Activated CD8-positive, alpha-beta memory T cell treated with anti-CD3 and anti-CD28 coated beads for 36 hours (primary cell): Measurements from ENCODE around the gene FAM89A. TPM values are rescaled to one million over a fixed set of nuclear protein-coding genes. Genes with fewer than 3 reads are reported as not detected.
"Not testable (repeated sequence)": the region's sequence is repeated elsewhere in the genome, so short reads cannot be mapped to it uniquely, and the experiment has no call there.

ENCODE experiments used
- CTCF ChIA-PET: fragments of 350-600 bp; sonication (Branson Sonifier 250); formaldehyde crosslinking; loops from one replicate; lab custom pipeline; 2021; ENCODE audit warnings: antibody characterized with exemption; lab: Charles Lee
- POLR2A ChIA-PET: fragments of 350-600 bp; sonication (Branson Sonifier 250); formaldehyde crosslinking; loops from one replicate; lab custom pipeline; 2021; ENCODE audit warnings: antibody characterized with exemption; lab: Charles Lee
- total RNA-seq, 2 experiments: library from RNA; stranded (reverse); gene quantifications; one replicate each; pipeline ENCODE4 v1.2.3, GENCODE V29; 2021

The FAM89A gene
- total RNA-seq, 2 experiments from 2014 or later = 14.3 to 15.7 TPM

DNA sequence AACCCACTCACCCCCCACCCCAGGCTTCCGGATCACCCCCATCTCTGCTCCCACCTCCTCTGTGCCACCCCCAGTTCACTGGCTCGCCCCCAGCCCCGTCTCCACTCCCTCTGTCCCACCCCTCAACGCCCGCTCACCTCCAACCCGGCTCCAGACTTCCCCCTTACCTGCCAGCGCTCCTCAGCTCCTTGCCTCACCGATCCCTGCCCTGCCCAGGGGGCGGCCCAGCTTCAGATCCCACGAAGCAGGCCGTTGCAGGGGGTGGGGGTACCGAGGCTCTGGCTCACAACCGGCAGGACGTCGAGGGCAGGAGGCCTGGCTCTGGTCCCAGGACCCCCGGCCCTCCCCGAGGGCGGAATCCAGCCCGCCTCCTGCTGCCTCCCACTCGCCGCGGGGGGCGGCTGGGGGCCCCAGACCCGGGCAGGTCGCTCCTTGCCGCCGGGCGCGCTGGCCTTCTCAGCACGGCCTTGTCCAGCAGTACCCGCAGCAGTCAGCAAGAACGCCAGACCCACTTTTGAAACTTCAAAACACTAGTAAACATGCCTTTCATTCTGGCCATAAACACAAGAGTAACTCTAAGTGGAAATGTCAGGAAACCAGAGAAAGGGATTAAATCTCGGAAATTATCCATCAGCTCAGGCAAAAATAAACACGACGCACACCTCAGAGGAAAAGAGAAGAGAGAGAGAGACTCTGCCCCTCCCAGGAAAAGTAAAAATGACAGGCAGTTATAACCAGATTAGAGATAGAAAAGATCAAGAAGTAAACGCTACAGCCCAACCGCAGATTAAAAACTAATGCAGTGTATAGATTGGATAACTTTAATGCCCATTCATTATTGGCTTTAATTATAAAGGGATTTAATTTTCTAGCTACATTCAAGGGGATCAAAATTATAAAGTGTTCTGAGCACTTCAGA lies 1.0 kb upstream of the FAM89A start:
- POLR2A ChIA-PET = interaction anchor here (0.6 to 1.8 kb wide), 3 partner anchors 26 to 62 kb away, joined by 3 to 5 read pairs (median 3); partner anchors contain the start of genes ARV1 and TTC13

DNA sequence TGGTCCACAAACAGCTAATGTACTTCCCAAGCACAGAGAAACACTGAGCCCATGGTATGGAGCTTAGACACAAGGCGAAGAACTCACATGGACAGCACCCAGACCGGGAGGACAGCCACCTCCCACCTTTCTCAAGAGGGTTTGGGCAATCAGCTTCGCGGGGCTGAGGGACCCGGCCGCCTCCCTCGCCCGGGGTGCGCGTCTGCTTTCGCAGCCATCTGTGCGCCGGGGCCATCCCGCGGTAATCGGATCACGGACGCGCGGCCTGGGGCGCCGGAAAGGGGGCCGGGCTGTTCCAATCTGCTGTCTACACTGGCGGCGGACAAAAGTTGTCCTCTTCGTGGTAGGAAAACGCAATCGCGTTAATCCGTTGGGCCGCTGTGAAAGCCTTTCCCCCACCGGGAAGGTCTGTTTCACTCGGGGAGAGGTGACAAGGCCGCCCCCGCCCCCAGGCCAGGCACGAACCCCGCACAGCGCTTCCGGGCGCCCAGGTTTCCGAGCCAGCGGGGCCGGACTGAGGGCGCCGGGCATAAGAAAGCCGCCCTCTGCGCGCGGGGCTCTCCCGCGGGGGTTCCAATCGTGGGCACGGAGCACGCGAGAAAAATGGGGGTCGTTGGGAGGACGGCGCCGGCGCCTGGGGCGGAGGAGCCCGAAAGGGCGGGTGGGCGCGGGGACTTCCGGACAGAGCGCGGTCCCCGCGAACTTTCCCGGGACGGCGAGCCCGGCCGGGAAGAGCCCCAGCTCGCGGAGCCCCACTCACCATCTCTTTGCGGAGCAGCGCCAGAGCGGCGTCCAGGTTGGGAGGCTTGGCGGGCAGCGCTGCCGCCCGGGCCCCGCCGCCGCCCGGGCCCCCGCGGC lies 664 bp downstream of the FAM89A start:
- CTCF ChIA-PET = interaction anchor here (1.0 kb wide), 1 partner anchor 172 kb away, joined by 3 read pairs; no protein-coding TSS in a partner anchor
- POLR2A ChIA-PET = interaction anchor here (0.6 to 1.8 kb wide), 3 partner anchors 61 to 200 kb away, joined by 3 to 5 read pairs (median 3); partner anchors contain the start of genes ARV1 and TTC13

More for the DNA sequence above, 1.0 kb upstream of the FAM89A start:
- CTCF ChIA-PET = interaction anchor here (0.6 to 0.8 kb wide), 2 partner anchors 91 to 173 kb away, joined by 3 to 6 read pairs; partner anchors contain the start of gene C1orf198

GRCh38 chr1:231037585-231038517 lies 2.2 kb downstream of the FAM89A start:
- POLR2A ChIA-PET = no interaction called here
- CTCF ChIA-PET = no interaction called here

DNA sequence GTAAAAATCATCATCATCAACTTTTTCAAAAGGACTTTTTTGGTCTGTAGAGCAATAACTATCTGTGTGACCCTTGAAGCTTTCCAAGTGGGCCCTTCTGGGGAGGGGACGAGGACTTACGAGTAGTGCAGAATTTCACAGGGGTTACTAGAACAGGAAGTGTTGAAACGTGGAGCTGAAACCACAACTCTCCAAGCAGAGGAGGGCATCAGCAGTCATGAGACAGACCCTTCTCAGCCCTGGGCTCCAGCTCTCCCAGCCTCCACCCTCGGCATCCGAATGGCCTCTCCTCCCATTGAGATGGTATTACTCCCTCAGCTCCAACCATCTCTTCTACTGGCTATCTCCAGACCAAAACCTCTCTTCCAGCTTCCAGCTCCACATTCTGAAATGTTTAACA lies 3.6 kb downstream of the FAM89A start:
- CTCF ChIA-PET = interaction anchor here (0.9 kb wide), 2 partner anchors 17 to 32 kb away, joined by 3 to 4 read pairs; no protein-coding TSS in a partner anchor

GRCh38 chr1:231035799-231036198 lies 4.3 kb downstream of the FAM89A start:
- ChIA-PET POLR2A (no interaction called here), CTCF (interaction anchor here (0.9 kb wide), 2 partner anchors 18 to 33 kb away, joined by 3 to 4 read pairs; no protein-coding TSS in a partner anchor)

More for the DNA sequence above, 3.6 kb downstream of the FAM89A start:
- POLR2A ChIA-PET = no interaction called here

DNA sequence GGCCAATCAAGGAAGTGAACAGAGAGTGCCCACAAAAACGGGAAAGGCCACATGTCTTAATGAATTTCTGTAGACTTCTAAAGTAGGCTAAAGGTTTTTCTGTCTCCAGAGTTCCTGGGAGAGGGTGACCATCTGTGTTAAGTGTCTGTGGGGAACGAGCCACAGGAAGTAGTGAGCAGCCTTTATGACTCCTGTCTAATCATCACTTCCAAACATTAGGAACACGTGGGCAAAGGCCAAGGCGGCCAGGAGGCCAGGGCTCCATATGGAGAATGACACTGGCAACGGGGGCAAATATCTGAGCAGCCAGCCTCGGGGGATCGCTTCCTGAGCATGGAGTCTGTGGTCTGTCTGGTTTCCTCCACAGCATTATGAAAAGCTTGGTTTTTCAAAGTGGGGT lies 7.1 kb downstream of the FAM89A start:
- CTCF ChIA-PET = no interaction called here

GRCh38 chr1:231029841-231030240 lies 10.2 kb downstream of the FAM89A start:
- POLR2A ChIA-PET = no interaction called here
- CTCF ChIA-PET = no interaction called here

More for the DNA sequence above, 7.1 kb downstream of the FAM89A start:
- POLR2A ChIA-PET = no interaction called here

DNA sequence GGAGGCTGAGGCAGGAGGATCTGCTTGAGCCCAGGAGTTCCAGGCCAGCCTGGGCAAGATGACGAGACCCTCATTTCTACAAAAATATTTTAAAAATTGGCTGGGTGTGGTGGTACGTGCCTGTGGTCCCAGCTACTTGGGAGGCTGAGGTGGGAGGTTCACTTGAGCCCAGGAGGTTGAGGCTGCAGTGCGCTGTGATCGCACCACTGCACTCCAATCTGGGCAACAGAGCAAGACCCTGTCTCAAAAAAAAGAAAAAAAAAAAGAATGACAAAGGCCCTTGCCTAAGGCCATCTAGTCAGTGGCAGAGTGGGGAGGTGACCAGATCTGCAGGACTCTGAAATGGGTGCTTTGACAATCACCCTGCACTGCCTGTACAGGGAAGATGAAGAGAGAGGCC lies 10.8 kb downstream of the FAM89A start:
- CTCF ChIA-PET, POLR2A ChIA-PET: not testable (repeated sequence)

DNA sequence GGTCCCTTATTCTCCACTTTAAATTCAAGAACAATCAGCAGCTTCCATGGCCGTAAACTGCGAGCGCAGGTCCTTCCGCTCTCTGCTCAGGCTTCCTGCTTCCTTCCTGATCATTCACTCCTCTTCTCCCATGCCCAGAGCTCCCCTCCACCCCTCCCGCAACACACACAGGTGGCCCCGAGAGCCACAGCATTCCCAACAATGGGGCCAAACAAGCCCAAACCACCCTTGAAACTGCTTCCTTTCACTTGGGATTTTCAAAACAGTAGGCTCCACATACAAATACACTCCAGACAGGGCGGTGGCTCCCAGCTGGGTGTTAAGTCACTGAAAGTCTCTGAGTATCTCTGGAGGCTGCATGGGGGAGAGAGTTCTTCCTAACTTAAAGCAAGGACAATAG lies 11.4 kb downstream of the FAM89A start:
- CTCF ChIA-PET = no interaction called here

GRCh38 chr1:231027971-231028370 lies 12.1 kb downstream of the FAM89A start:
- POLR2A ChIA-PET = no interaction called here
- CTCF ChIA-PET = no interaction called here

More for the DNA sequence above, 11.4 kb downstream of the FAM89A start:
- POLR2A ChIA-PET = no interaction called here

DNA sequence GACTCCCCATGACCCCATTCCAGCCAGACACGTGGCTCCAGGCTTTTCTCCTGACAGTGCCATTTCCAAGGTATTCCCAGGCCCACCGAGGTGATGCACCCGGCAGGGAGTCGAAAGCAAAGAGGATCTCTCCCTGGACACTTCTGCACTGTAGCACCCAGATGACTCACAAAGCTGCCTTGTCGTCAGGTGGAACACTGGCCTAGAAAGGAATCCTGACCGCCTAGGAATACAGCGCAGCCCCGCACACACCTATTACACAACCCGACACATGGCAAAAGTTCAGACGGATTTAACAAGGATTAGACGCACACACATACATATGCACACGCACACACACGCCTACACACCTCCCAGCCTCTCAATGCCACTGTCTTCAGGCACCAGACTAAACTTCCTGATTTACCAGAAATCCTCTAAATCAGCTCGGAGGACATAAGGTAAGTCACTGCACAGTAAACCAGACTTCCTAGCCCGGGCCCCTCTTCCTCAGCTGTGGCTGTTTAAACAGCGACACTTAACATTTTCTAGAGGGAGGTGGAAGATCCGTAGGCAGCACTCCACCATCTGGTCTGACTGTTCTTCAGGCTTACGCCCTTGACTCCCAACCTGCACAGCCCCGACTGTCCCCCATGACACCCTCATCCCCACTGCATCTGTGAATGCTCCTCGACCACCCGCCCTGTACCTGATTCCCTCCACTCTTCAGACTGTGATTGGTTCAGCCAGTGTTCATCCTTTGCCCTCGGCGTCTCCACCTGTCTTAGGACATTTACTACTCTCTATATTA lies 12.7 kb downstream of the FAM89A start:
- POLR2A ChIA-PET = no interaction called here
- CTCF ChIA-PET = interaction anchor here (0.5 kb wide), 1 partner anchor 36 kb away, joined by 4 read pairs; no protein-coding TSS in a partner anchor

DNA sequence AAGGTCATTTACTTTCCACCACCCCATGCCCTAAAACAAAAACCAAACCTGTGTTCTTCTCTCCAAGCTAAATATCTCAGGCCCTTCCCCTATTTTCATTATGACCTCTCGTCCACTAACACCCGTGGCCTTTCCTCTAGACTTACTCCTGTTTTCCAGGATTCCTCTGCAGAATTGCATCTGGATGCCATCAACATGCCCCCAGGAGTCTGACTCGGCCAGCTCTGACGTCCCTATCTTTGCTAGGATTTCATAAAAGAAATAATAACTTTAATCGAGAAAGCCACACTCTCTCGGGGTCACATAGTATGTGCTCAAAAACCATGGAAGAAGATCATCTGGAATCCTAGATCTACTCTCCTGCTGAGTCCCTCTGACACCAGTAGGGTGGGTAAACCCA lies 13.5 kb downstream of the FAM89A start:
- ChIA-PET POLR2A (no interaction called here), CTCF (no interaction called here)

DNA sequence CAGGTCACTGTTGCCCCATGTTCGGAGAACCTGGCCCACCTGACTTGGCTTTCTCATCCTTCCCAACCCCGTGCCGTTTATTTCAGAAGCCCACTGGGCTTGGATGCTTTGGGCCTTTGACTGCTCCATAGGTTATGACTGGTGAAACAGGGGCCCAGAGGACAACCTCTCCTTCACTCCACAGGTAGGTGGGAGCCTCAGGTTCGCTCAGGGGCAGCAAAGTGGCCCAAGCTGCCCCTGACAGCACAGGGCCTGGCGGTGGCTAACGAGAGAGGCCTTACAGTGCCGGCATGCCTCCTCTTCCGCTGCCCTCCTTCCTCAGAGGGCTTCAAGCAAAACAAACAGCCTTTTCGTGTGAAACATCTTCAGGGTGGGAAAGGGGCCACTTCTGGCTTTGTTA lies 16.9 kb downstream of the FAM89A start:
- CTCF ChIA-PET = no interaction called here
- POLR2A ChIA-PET = no interaction called here

GRCh38 chr1:231022543-231022942 lies 17.5 kb downstream of the FAM89A start:
- CTCF ChIA-PET = not testable (repeated sequence)

DNA sequence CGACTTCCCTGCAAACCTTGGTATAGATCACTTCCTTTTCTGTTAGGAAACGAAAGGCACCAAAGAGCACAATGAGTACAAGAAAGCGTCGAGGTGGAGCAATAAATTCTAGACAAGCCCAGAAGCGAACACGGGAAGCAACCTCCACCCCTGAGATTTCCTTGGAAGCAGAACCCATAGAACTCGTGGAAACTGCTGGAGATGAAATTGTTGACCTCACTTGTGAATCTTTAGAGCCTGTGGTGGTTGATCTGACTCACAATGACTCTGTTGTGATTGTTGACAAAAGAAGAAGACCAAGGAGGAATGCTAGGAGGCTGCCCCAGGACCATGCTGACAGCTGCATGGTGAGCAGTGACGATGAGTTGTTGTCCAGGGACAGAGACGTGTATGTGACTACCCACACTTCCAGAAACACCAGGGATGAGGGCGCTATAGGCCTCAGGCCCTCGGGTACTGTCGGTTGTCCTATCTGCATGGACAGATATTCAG lies 18.5 kb downstream of the FAM89A start:
- ChIA-PET POLR2A (no interaction called here), CTCF (no interaction called here)

More at GRCh38 chr1:231022543-231022942, 17.5 kb downstream of the FAM89A start:
- POLR2A ChIA-PET = not testable (repeated sequence)

DNA sequence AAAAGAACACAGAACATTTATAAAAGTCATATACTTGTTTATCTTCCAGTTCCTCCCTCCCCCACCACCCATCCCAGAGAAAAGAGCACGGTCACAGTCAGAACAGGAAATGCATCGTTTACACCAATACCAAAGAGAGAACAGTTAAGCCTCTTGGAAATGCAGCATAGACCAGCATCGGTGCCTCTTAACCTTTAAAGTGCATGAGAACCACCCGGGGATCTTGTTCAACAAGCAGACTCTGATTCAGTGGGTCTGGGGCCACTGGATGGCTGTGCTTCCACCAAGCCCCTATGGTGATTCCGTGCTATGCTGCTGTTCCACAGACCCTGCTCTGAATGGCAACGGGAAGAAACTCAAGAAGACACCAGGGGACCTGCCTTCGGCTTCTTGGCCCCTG lies 19.2 kb downstream of the FAM89A start:
- POLR2A ChIA-PET = no interaction called here
- CTCF ChIA-PET = no interaction called here

DNA sequence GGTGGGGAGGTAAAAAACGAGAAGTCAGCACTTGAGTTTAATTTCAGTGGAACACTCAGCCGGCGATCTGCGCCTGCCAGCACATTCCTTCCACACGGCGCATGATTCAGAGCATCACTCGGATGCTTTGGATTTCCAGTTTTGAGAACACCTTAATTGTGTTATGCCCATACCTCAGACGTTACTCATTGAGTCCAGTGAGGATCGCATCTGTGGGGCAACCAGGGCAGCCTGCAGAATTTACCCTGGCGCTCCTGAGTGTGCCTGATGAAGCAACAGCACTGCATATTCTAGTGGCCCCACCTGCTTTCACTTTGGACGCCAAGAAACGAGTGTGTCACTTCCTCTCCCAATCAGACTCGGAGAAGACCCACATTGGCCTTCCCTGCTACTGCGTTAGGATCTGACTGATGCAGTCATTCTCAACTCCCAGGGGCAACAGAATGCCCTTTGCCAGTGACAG lies 19.9 kb downstream of the FAM89A start:
- ChIA-PET POLR2A (no interaction called here), CTCF (no interaction called here)
